HL-60 (cell line): ENCODE measurements around the gene TLR9.

Experiments
- CTCF ChIP-seq: IDR thresholded peaks from one replicate; pipeline ENCODE4 v1.5.1; 2011; ENCODE audit warnings: low read length, control low read depth, inconsistent platforms; ENCODE audit not compliant: insufficient read depth
- GABPA ChIP-seq: IDR thresholded peaks from 2 replicates; pipeline ENCODE4 v1.6.1; 2012; ENCODE audit warnings: low read depth
- POLR2AphosphoS5 ChIP-seq: IDR thresholded peaks from 2 replicates; pipeline ENCODE4 v1.6.1; 2012; ENCODE audit warnings: low read depth

DNA sequence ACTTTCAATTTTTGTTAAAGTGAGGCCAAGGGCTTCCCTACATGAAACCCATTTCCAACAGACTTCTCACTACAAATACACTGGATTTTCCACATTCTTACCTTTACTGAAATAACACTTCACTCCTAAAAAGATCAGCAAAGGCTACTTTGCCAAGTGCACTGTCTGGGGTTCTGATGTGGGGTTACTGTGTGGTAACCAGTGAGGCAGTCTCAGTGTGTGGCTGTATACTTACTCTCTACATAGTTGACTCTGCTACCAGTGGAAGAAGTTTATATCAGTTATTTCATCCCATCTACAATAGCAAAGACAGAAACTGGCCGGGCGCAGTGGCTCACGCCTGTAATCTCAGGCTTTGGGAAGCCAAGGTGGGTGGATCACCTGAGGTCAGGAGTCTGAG is 47.4 kb upstream of the TLR9 start:
- TF ChIP-seq CTCF (no peak), GABPA (no peak), POLR2AphosphoS5 (no peak)
